Psoas muscle (tissue), 8 donors: ENCODE measurements around the gene COG5. TPM values are rescaled to one million over a fixed set of nuclear protein-coding genes. Genes with fewer than 3 reads are reported as not detected.
A peak's percentile ranks its signal among the peaks of the same experiment; 100 is the strongest.

Experiments used
- ATAC-seq, 4 donors: fragments of 200-7000 bp; cut with Tn5 transposase; one replicate each; pipeline ENCODE4 v1.9.1; 2020; ENCODE audit warnings: moderate library complexity in 3 of 4, mild to moderate bottlenecking in 2 of 4
- DNase-seq, 2 donors: peaks; one replicate each; pipeline ENCODE4 v3.0.0-alpha.2; 2020
- H3K27ac ChIP-seq: fragments of 200-600 bp; one replicate; pipeline ENCODE4 v1.8.0; 2022
- H3K27me3 ChIP-seq, 3 donors: fragments of 200-600 bp in 1 of 3; one replicate each; pipeline versions ENCODE4 v1.6.1 to v1.8.0; 2013 to 2022; ENCODE audit warnings: low read length in 2 of 3, mild to moderate bottlenecking in 2 of 3, moderate library complexity in 1 of 3; ENCODE audit not compliant: insufficient read depth in 3 of 3
- H3K36me3 ChIP-seq, 2 donors: fragments of 200-600 bp in 1 of 2; one replicate each; pipeline versions ENCODE4 v1.6.1 to v1.8.0; 2013 to 2022; ENCODE audit warnings: low read depth in 1 of 2, mild to moderate bottlenecking in 1 of 2, moderate library complexity in 1 of 2; ENCODE audit not compliant: insufficient read depth in 1 of 2
- H3K4me1 ChIP-seq: fragments of 200-600 bp; one replicate; pipeline ENCODE4 v1.8.0; 2022
- H3K4me3 ChIP-seq: fragments of 200-600 bp; one replicate; pipeline ENCODE4 v1.8.0; 2022; ENCODE audit warnings: mild to moderate bottlenecking
- H3K9me3 ChIP-seq: fragments of 200-600 bp; one replicate; pipeline ENCODE4 v1.8.0; 2022
- CTCF ChIP-seq: fragments of 200-600 bp; IDR thresholded peaks from one replicate; pipeline ENCODE4 v1.8.0; 2022; ENCODE audit warnings: antibody characterized with exemption
- WGBS, 3 donors: extraction: QIAGEN DNeasy Blood & Tissue Kit; methylation state at CpG; one replicate each; pipeline versions ENCODE4 v1.1.6 to v1.1.7; 2013; 5-methylcytosine and 5-hydroxymethylcytosine counted together
- intact Hi-C, 2 donors: fragments of 100-400 bp; cut with DNase I; formaldehyde crosslinking; loops; one replicate each; pipeline versions ENCODE4 v1.11.0 to v1.14.2; 2022
- polyA plus RNA-seq, 3 donors: library from polyadenylated mRNA; stranded (reverse); fragments of 200-250 nt; gene quantifications; one replicate each; pipeline ENCODE4 v1.2.3, GENCODE V29; 2013
- total RNA-seq, 4 donors: library from RNA; stranded (reverse); fragmentation: NEBNext Ultra II Directional in 2 of 4; extraction: Animal tissue kit (Norgen Biotek cat#: 25700) in 2 of 4; gene quantifications; one replicate each; pipeline versions ENCODE4 v1.2.1 to v1.2.4, GENCODE V29; 2021 to 2023
- donor health status: healthy with polysubstance abuse.
- donor health status: DM: no; HTN: no; CAD: no; lungs with moderate emphysema.
- donor health status: Bipolar disorder and iron deficiency.
- donor health status: healthy.
- donor health status: DM: yes; HTN: yes; CAD: no.
- donor health status: DM: no; HTN: no; CAD: no.
- donor health status: DM: no; HTN: no; CAD: no.
- donor health status: DM: yes; HTN: yes; CAD: no.

The COG5 gene
- total and polyA plus RNA-seq, 7 donors: 4.8 to 35.1 (median 18.8) TPM

GRCh38 chr7:107190090-107190489 lies 373.6 kb downstream of the COG5 start:
- WGBS, 3 donors: 95 to 99% (median 95%) methylated on average over 2 of the region's 2 CpGs
- Histone ChIP-seq H3K27me3 (no peaks in the 10 kb centered on the region), H3K36me3 (peaks cover 2 to 98% of the 10 kb centered on the region in 2 donors), H3K4me3 (no peak overlapping the region), H3K27ac (no peak overlapping the region), H3K9me3 (no peaks in the 10 kb centered on the region), H3K4me1 (no peaks in the 10 kb centered on the region)
- TF ChIP-seq CTCF: no peak
- DNase-seq: no peak
- ATAC-seq: no peak
- intact Hi-C loops: loop anchor here in 1 of 2 donors (10.0 kb wide), 1 partner anchor 405 kb away; no protein-coding TSS in a partner anchor

GRCh38 chr7:107187774-107188173 lies 375.9 kb downstream of the COG5 start:
- intact Hi-C loops: no loop called here
- Histone ChIP-seq H3K27ac (no peak overlapping the region), H3K4me3 (no peak overlapping the region), H3K36me3 (peaks cover 2 to 100% of the 10 kb centered on the region in 2 donors), H3K9me3 (no peaks in the 10 kb centered on the region), H3K27me3 (no peaks in the 10 kb centered on the region), H3K4me1 (no peaks in the 10 kb centered on the region)
- ATAC-seq (no peak), DNase-seq (no peak)
- WGBS, 3 donors: 78 to 89% (median 87%) methylated on average over 2 of the region's 2 CpGs
- TF ChIP-seq CTCF: no peak

DNA sequence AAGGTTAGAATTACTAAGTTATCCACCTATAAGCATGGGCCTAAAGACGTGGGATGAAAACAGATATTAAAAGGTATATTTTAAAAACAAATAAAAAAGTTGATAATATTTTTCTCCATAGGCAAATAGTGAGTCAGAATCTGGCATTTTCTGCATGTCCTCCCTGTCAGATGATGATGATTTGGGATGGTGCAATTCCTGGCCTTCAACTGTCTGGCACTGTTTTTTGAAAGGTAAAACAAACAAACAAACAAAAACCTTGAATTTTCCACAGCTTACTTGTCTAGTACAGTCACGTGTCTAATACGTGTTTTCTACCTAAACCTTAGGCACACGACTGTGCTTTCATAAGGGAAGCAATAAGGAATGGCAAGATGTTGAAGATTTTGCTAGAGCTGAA lies 377.5 kb downstream of the COG5 start:
- no peaks in the 10 kb centered on the region for H3K27me3 ChIP-seq
- no peaks in the 10 kb centered on the region for H3K4me1 ChIP-seq
- DNase-seq: no peak
- no peak overlapping the region for H3K27ac ChIP-seq
- peaks cover 2 to 100% of the 10 kb centered on the region in 2 donors for H3K36me3 ChIP-seq
- WGBS, 3 donors: 91 to 93% (median 92%) methylated on average over 4 of the region's 4 CpGs
- no peak for TF ChIP-seq CTCF
- ATAC-seq: no peak
- intact Hi-C loops: no loop called here
- no peaks in the 10 kb centered on the region for H3K9me3 ChIP-seq
- no peak overlapping the region for H3K4me3 ChIP-seq

- Histone ChIP-seq H3K36me3 (peaks cover 2 to 99% of the 10 kb centered on the region in 2 donors), H3K27ac (no peak overlapping the region), H3K9me3 (no peaks in the 10 kb centered on the region), H3K4me1 (peaks cover 2% of the 10 kb centered on the region), H3K27me3 (no peaks in the 10 kb centered on the region), H3K4me3 (no peak overlapping the region)
- no peak for TF ChIP-seq CTCF
- DNase-seq (no peak), ATAC-seq (no peak)
- intact Hi-C loops: no loop called here
- WGBS, 3 donors: 82 to 89% (median 84%) methylated on average over 4 of the region's 4 CpGs
These were observed 378.0 kb downstream of the COG5 start for GRCh38 chr7:107185716-107186115.

GRCh38 chr7:107181172-107181571 lies 382.5 kb downstream of the COG5 start:
- H3K4me3 ChIP-seq: no peak overlapping the region
- ATAC-seq: no peak
- peaks cover 40% of the 10 kb centered on the region for H3K4me1 ChIP-seq
- peaks cover 0 to 61% of the 10 kb centered on the region in 2 donors for H3K36me3 ChIP-seq
- intact Hi-C loops: no loop called here
- no peak for DNase-seq
- WGBS, 3 donors: 92 to 95% (median 92%) methylated on average over 5 of the region's 5 CpGs
- no peaks in the 10 kb centered on the region for H3K27me3 ChIP-seq
- H3K27ac ChIP-seq: peak overlapping the region; percentile 54
- TF ChIP-seq CTCF: no peak
- H3K9me3 ChIP-seq: no peaks in the 10 kb centered on the region
